Inflammatory macrophage treated with lipopolysaccharide for 1 hour (primary cell): ENCODE measurements around the gene GAL.

ENCODE experiments used
- DNase-seq, 2 donors: peaks; one replicate each; pipeline ENCODE4 v3.0.0-alpha.2; 2020 to 2022

The GAL gene

DNA sequence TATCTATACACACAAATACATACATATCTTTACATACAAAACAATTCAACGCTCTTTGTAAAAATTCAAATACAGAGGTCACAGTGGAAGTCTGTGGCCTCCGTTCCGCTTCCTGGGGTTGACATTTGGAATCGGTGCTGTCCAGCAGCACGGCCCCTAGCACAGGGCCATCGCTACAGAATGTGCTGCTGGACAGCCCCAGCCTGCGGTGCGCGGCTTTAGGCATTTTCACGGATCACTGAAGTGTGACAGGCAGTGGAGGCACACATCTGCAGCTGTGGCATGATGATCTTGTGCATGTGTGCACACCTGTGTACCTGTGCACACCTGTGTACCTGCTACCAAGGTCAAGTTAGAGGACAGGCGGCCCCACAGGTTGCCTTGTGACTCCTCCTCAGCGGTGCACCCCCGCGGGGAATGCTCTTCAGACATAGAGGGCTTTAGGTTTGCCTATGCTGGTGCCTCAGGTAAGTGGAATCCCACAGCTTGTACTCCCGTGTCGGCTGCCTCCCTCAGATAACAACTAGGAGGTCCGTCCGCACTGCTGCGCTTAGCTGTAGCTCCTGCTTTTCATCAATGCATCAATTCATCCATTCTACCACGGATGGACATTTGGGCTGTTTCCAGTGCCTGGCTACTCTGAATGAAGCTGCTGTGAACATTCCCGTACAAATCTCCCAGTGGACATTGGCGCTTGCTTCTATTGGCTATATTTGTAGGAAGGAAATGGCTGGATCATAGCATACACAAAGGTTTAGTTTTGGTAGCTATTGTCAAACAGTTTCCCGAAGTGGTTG lies 29.9 kb downstream of the GAL start:
- no peak for DNase-seq

DNA sequence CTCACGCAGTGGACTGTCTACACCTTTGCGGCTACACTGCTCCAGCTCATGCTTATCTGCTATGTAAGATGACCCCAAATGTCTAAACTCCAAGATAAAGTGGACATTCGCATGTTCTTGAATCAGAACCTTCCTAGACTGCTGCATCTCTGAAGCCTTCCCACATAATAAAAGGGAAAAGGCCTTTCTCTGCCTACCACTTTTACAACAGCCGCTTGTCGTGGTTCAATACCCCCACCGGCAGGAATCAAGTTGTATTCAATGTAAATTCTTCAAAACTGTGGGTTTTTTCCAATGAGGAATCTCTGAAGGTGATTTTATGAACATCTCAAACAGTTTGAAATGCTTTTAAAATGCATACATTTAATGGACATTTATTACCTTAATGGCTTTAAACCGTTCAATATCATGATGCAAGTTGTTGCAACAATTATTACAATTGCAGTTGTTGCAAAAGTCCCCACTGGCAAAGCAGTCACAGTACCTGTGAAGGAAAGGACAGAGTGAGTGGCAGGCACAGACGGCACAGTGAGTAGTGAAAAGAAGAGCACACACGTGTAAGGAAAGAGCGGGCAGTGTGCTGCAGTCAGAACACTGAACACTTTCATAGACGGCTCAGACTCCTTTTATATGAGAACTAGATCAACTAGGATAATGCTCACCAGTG lies 31.2 kb downstream of the GAL start:
- DNase-seq, result no peak

DNA sequence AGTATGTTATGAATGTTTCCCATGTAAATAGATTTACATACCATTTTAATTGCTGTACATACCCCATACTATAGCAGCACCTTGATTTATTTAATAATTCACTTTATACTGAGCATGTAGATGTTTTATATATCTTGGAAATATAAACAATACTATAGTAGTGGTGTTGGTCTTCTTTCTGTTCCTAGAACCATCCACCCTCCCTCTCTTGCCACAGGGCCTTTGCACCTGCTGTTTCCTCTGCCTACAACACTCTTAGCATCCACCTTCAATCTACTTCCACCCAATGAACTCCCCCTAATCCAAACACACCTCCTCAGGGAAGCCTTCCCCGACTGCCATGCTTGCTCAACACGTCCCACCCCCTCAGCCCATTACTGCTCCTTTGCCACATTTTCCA lies 36.7 kb downstream of the GAL start:
- DNase-seq, result no peak

DNA sequence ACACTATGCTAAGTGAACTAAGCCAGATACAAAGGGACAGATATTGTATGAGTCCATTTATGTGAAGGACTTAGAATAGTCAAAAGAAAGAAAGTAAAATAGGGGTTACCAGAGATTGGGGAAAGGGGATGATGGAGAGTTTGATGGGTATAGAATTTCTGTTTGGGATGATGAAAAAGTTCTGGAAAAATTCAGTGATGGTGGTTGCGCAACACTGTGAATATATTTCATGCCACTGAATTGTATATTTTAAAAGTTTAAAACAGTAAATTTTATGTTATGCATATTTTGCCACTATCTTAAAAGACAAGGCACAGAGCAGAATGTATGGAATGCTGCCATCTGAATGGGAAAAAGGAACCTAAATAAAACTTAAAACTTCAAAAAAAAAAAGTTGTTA lies 37.8 kb downstream of the GAL start:
- no peak for DNase-seq

DNA sequence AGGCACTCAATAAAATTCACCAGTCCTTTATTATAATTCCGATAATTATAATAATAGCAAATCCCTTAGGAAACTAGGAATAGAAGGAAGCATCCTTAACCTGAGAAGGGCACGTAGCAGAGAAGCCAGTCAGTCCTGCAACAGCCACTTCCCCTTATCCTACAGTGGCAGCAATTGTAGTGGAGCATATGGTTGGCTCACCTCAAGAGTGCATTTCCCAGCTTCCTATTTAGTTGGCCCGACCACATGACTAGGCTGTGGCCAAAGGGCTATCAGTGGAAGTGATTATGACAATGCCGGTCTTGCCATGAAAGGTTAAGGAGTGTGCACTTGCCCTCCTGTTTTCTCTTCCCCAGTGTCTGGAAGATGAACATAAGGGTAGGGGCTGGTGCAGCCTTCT lies 39.9 kb downstream of the GAL start:
- DNase-seq, result peak; percentile 45 to 55

DNA sequence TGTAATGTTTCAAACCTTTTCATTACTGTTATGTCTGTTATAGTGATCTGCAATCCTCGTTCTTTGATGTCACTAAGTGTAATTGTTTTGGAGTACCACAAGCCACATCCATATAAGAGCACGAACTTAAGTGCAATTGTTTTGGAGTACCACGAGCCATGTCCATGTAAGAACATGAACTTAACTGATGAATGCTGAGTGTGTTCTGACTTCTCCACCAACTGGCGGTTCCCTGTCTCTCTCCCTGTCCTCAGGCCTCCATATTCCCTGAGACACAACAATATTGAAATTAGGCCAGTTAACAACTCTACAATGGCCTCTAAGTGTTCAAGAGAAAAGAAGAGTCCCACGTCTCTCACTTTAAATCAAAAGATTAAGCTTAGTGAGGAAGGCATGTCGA lies 43.4 kb downstream of the GAL start:
- no peak for DNase-seq

DNA sequence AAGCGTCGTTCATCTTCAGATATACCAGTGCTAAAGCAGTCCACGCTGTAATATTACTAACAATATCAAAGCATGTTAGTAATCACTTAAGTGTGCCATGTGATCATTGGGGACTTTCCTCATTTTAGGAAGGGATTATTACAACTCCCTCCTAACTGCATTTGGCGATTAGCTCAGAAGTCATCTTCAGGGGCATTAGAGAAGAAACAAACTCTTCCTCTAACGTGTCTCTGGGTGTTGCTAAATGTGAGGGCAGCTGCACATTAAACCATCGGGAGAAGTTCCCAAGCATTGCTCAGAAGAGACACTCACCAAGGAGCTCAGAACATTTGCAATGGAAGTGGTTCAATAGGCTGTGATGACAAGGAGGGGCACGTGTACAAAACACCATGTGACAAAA lies 49.8 kb downstream of the GAL start:
- DNase-seq, result peak; percentile 70 to 85

DNA sequence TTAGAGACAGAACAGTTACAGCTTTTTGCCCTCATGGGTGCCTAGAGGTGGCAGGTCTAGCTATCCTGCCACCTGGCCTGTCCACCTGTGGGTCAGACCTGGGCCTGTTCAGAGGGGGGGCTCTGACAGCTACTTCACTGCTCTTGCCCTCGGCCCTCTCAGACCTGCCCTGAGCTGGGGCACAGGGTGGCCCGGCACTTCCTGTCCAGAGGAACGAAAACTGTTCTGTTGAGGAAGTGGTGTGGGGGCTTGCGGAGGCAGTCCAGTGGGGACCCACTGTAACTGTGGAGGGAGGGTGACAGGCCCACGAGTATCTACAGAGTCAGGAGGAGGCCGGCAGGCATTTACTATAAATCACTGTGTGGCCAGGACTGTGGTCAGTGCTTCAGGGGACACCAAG lies 50.8 kb downstream of the GAL start:
- peak in 1 of 2 donors; percentile 8 for DNase-seq

DNA sequence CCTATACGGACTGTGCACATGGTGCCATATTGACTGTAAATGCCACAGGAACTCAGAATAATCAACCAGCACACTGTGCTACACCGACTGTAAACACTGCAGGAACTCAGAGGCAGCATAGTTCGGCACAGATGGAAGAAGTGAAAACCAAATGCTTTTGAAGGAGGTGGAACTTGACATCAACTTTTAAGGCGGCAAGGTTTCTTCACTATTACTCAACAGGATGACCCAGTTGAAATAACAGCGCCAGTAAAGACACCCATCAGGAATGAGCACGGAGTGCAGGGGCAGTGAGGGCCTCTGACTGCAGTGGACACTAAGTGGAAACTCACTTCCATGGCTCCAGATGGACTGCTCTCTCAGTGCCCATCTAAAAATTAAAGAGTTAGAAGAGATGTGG lies 51.3 kb downstream of the GAL start:
- peak; percentile 41 to 43 for DNase-seq
